ENCODE results near the gene KRT75.

Gene KRT75

DNA sequence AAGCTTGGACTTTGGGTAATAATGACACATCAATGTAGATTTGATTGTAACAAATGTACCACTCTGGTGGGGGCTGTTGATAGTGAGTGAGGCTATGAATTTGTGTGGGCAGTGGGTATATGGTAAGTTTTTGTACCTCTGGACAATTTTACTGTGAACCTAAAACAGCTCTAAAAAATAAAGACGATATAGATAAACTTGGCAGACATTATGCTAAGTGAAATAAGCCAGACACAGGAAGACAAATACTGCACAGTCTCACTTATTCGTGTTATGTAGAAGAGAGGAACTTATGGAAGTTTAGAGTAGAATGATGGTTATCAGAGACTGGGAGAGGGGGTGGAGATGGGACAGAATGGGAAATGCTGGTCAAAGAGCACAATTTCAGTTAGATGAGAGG, 30.7 kb upstream of the KRT75 start:
- in situ Hi-C loops (cut with HindIII; ENCODE audit: low sequenced_read_pairs) = no loop called here
- no peak overlapping the region for H3K4me3 ChIP-seq (ENCODE audit: low read depth, low read length)
- TF ChIP-seq, protein P1, sequence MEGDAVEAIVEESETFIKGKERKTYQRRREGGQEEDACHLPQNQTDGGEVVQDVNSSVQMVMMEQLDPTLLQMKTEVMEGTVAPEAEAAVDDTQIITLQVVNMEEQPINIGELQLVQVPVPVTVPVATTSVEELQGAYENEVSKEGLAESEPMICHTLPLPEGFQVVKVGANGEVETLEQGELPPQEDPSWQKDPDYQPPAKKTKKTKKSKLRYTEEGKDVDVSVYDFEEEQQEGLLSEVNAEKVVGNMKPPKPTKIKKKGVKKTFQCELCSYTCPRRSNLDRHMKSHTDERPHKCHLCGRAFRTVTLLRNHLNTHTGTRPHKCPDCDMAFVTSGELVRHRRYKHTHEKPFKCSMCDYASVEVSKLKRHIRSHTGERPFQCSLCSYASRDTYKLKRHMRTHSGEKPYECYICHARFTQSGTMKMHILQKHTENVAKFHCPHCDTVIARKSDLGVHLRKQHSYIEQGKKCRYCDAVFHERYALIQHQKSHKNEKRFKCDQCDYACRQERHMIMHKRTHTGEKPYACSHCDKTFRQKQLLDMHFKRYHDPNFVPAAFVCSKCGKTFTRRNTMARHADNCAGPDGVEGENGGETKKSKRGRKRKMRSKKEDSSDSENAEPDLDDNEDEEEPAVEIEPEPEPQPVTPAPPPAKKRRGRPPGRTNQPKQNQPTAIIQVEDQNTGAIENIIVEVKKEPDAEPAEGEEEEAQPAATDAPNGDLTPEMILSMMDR (IDR thresholded peaks at IDR 0.05; ENCODE audit: low read depth, low read length, missing control alignments) = no peak
- no peak for DNase-seq (ENCODE audit: low read depth)

DNA sequence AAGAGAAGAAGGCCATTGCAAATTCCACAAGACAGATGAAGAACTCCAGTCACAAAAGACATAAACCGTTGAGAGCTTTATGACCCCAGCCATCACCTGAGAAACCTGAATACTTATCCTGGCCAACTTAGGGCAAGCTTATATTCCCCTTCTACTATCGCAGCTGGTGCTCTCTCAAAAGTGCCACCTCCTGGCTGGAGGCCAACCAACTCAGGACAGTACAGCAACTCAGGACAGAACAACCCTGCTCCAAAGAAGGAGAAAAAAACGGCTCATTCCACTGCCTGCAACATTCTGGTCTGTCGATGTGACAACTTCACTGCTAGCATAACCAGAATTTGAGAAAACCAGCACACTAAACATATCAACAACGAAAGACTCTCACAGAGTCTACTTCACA, 27.5 kb upstream of the KRT75 start:
- no peak for DNase-seq (ENCODE audit: low read depth)
- in situ Hi-C loops (cut with HindIII; ENCODE audit: low sequenced_read_pairs) = no loop called here
- H3K4me3 ChIP-seq (ENCODE audit: low read depth, low read length) = no peak overlapping the region
- TF ChIP-seq, protein P1 (IDR thresholded peaks at IDR 0.05; ENCODE audit: low read depth, low read length, missing control alignments) = no peak

DNA sequence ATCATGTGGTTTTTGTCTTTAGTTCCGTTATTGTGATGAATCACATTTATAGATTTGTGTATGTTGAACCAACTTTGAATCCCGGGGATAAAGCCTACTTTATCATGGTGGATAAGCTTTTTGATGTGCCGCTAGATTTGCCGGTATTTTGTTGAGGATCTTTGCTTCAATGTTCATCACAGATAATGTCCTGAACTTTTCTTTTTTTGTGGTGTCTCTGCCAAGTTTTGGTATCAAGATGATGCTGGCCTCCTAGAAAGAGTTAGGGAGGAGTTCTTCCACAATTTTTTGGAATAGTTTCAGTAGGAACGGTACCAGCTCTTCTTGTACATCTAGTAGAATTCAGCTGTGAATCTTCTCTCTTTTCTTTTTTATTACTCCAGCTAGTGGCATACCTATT, 24.7 kb upstream of the KRT75 start:
- H3K4me3 ChIP-seq (ENCODE audit: low read depth, low read length) = no peak overlapping the region
- no peak for DNase-seq (ENCODE audit: low read depth)
- TF ChIP-seq, protein P1 (IDR thresholded peaks at IDR 0.05; ENCODE audit: low read depth, low read length, missing control alignments) = no peak
- in situ Hi-C loops (cut with HindIII; ENCODE audit: low sequenced_read_pairs) = no loop called here

DNA sequence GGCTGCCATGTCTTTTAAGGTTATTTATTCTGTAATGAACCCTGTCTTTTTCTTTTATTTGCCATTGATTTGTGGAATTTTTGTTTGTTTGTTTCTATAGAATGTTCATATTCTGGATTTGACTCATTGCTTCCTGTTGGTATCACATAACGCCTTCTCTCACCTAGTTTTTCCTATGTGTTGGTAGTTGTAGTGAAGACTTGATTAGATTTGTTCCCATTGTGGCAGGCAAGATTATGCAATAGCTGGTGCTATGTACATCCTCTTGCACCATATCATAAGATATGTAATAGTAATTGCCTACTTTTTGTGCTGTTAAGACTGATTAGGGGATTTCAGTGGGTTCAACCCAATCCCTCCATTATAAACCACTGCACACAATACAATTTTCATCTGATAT, 21.6 kb upstream of the KRT75 start:
- H3K4me3 ChIP-seq (ENCODE audit: low read depth, low read length) = no peak overlapping the region
- in situ Hi-C loops (cut with HindIII; ENCODE audit: low sequenced_read_pairs) = no loop called here
- TF ChIP-seq, protein P1 (IDR thresholded peaks at IDR 0.05; ENCODE audit: low read depth, low read length, missing control alignments) = no peak
- no peak for DNase-seq (ENCODE audit: low read depth)

DNA sequence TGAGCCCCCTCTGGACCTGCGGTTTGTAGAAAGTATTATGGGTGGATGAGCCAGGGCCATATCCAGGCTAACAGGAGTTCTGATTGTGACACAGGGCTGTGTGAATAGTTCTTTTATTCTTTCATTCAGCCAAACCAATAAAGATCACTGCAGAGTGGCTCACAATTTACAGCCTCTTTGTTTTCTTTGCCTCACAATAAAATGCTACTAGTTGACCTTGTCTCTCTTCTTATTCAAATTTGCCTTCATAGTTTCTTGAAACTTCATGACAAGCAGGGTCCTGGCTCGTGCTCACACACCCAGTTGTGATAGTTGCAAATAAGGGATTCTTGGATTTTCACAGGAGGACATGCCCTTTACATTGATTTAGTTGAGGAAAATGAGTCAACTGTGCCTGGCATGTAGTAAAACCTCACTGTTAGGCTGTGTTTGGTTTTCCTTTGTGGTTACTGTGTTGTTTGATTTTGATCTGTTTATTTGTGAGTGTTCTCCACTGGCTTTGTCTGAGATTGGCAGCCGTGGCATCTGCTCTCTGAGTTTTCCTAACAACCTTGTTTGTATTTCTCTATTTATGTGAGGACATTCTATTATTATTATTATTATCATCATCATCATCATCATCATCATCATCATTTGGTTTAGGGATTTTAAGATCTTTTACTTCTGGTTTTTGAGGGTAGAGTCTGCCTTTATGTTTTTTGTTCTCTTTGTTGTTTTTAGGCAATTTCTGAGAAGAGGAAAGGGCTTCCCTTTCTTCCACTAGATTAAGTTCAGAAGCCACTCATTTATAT, 20.4 kb upstream of the KRT75 start:
- no peak overlapping the region for H3K4me3 ChIP-seq (ENCODE audit: low read depth, low read length)
- no peak for DNase-seq (ENCODE audit: low read depth)
- in situ Hi-C loops (cut with HindIII; ENCODE audit: low sequenced_read_pairs) = no loop called here
- TF ChIP-seq, protein P1 (IDR thresholded peaks at IDR 0.05; ENCODE audit: low read depth, low read length, missing control alignments) = no peak

DNA sequence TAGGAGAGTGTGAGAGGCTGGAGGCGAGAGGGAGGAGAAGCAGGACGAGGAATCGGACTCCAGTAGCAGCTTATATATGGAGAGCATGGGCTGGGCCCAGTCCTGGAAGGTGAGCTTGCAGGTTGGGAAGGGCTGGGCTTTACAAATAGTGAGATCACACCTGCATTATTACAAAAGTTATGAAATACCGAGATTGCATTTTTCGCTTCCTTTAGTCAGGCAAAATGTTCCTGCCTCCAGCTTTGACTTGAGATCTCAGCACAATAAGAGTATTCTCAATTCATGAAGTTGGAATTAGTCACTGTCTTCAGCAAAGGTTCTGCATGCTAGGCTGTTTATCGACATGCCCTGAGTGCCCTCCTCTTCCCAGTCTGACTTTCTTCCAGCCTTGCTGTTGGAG, 17.9 kb upstream of the KRT75 start, which contains the start of gene KRT6B:
Gene KRT6B, minus strand, starts transcription at position 46 of the 400 bp plus-strand sequence. CDS start 68 bp downstream, outside the sequence.
- no peak for DNase-seq (ENCODE audit: low read depth)
- H3K4me3 ChIP-seq (ENCODE audit: low read depth, low read length) = no peak within 1 kb of the TSS
- TF ChIP-seq, protein P1 (IDR thresholded peaks at IDR 0.05; ENCODE audit: low read depth, low read length, missing control alignments) = no peak
- in situ Hi-C loops (cut with HindIII; ENCODE audit: low sequenced_read_pairs) = no loop called here
